Suprapubic skin (tissue), 4 donors: Measurements from ENCODE around the gene UGT1A4.

Experiments
- CTCF ChIP-seq, 2 donors: fragments of 200-600 bp in 1 of 2; fragments of 450-650 bp in 1 of 2; sonication (generic) in 1 of 2; IDR thresholded peaks; one replicate each; pipeline ENCODE4 v1.5.1; 2016 to 2019; ENCODE audit warnings: antibody characterized with exemption in 2 of 2, mild to moderate bottlenecking in 1 of 2, moderate library complexity in 1 of 2
- POLR2A ChIP-seq, 2 donors: fragments of 450-650 bp; IDR thresholded peaks; one replicate each; pipeline ENCODE4 v1.6.1; 2017; ENCODE audit warnings: antibody characterized with exemption in 2 of 2, mild to moderate bottlenecking in 2 of 2, moderate library complexity in 2 of 2
- POLR2AphosphoS5 ChIP-seq, 3 donors: sonication (generic); formaldehyde crosslinking; IDR thresholded peaks; one replicate each; pipeline ENCODE4 v1.6.1; 2017; ENCODE audit warnings: antibody characterized with exemption in 3 of 3

DNA sequence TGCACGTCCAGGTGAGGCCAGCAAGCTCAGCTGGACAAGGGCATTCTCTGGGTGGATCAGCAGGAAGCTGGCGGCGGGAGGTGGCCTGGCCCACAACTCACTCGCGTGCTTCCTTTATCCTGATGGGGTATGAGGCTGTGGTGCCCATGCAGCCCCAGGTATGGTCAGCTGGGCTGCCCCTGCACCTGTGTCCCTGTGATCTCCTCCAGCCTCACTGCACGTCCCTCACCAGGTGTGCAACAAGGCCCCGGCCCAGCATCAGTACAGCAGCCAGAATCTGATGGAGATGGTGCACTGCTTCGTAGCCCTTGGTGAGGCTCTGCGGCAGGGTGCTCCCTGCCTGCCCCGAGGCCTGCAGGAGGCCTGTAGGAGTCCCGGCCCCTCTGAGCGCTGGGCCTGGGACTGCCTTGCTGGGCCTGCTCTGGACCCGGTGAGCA, 77.2 kb downstream of the UGT1A4 start:
- TF ChIP-seq POLR2AphosphoS5 (IDR thresholded peaks at IDR 0.05) = no peak
- no peak for TF ChIP-seq CTCF (IDR thresholded peaks at IDR 0.05)
- no peak for TF ChIP-seq POLR2A (IDR thresholded peaks at IDR 0.05)
